PFSK-1 (cell line): ENCODE measurements around the gene MAGEA3.

Experiments used
- FOXP2 ChIP-seq: optimal IDR thresholded peaks from 2 replicates; pipeline ENCODE3; 2011; ENCODE audit warnings: borderline replicate concordance, control low read depth, inconsistent platforms; ENCODE audit not compliant: insufficient read depth; ENCODE audit errors: extremely low read length, extremely low read depth
- POLR2AphosphoS5 ChIP-seq: IDR thresholded peaks from 2 replicates; pipeline ENCODE4 v1.6.1; 2012; ENCODE audit warnings: low read depth, mild to moderate bottlenecking, control low read depth, low read length, moderate library complexity
- REST ChIP-seq, 2 experiments: IDR thresholded peaks; 2 replicates each; pipeline versions ENCODE4 v1.6.1 to v1.8.0; 2011 to 2012; ENCODE audit warnings: low read depth in 2 of 2, low read length in 2 of 2, control low read depth in 1 of 2, inconsistent platforms in 1 of 2, mild to moderate bottlenecking in 1 of 2, moderate library complexity in 1 of 2; ENCODE audit not compliant: insufficient read depth in 1 of 2
- SIN3A ChIP-seq: IDR thresholded peaks from 2 replicates; pipeline ENCODE4 v1.6.1; 2012; ENCODE audit warnings: mild to moderate bottlenecking, low read length, moderate library complexity, borderline replicate concordance; ENCODE audit not compliant: insufficient read depth
- TAF1 ChIP-seq: IDR thresholded peaks from 2 replicates; pipeline ENCODE4 v1.6.1; 2012; ENCODE audit warnings: low read length, control low read depth, borderline replicate concordance; ENCODE audit not compliant: insufficient read depth

MAGEA3 gene

GRCh38 chrX:152725409-152725808 lies 26.8 kb downstream of the MAGEA3 start:
- TF ChIP-seq FOXP2: no peak

- TF ChIP-seq REST (IDR thresholded peaks at IDR 0.05; ENCODE audit: insufficient read depth in 1 of 2, low read depth in 2 of 2, low read length in 2 of 2) (no peak), POLR2AphosphoS5 (no peak), TAF1 (no peak), SIN3A (no peak), FOXP2 (no peak)
Observed at GRCh38 chrX:152733261-152733975, 34.8 kb downstream of the MAGEA3 start, which contains the start of the genes CSAG1 and MAGEA12. Gene CSAG1 (minus strand): TSS chrX:152733721. CDS start chrX:152732460, 1,261 bp downstream. Gene MAGEA12 (plus strand): TSS chrX:152733757. CDS start chrX:152736162, 2,405 bp downstream.

- TF ChIP-seq TAF1: no peak
- TF ChIP-seq REST (IDR thresholded peaks at IDR 0.05; ENCODE audit: insufficient read depth in 1 of 2, low read depth in 2 of 2, low read length in 2 of 2): no peak
- TF ChIP-seq POLR2AphosphoS5: no peak
- TF ChIP-seq SIN3A: no peak
- TF ChIP-seq FOXP2: no peak
Observed at GRCh38 chrX:152735101-152735500, 36.5 kb downstream of the MAGEA3 start.

DNA sequence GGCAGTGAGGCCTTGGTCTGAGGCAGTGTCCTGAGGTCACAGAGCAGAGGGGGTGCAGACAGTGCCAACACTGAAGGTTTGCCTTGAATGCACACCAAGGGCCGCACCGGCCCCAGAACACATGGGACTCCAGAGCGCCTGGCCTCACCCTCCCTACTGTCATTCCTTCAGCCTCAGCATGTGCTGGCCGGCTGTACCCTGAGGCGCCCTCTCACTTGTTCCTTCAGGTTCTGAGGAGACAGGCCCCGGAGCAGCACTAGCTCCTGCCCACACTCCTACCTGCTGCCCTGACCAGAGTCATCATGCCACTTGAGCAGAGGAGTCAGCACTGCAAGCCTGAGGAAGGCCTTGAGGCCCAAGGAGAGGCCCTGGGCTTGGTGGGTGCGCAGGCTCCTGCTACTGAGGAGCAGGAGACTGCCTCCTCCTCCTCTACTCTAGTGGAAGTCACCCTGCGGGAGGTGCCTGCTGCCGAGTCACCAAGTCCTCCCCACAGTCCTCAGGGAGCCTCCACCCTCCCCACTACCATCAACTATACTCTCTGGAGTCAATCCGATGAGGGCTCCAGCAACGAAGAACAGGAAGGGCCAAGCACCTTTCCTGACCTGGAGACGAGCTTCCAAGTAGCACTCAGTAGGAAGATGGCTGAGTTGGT lies 37.4 kb downstream of the MAGEA3 start:
- no peak for TF ChIP-seq POLR2AphosphoS5
- TF ChIP-seq SIN3A: no peak
- no peak for TF ChIP-seq FOXP2
- no peak for TF ChIP-seq REST (IDR thresholded peaks at IDR 0.05; ENCODE audit: insufficient read depth in 1 of 2, low read depth in 2 of 2, low read length in 2 of 2)
- no peak for TF ChIP-seq TAF1

DNA sequence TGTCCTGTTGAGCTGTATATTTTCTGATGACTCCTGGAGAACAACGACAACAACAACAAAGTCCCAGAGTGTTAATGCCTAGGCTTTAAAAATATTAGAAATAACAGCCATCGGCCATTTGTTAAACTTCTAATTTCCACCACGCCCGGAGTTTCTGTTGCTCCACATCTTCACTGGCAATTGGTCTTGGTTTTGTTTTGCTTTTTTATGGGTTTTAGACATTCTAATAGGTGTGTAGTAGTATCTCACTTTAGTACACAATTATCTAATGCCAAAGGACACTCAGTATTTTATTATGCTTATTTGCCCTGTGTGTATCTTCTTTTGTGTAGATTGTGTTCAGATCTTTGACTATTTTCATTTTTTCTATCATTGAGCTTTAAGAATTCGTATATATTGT lies 40.0 kb downstream of the MAGEA3 start:
- TF ChIP-seq TAF1: no peak
- no peak for TF ChIP-seq FOXP2
- no peak for TF ChIP-seq REST (IDR thresholded peaks at IDR 0.05; ENCODE audit: insufficient read depth in 1 of 2, low read depth in 2 of 2, low read length in 2 of 2)
- TF ChIP-seq POLR2AphosphoS5: no peak
- TF ChIP-seq SIN3A: no peak
